D341Med (cell line): ENCODE measurements around the gene PCYT1A.
"Not testable (repeated sequence)": the region's sequence is repeated elsewhere in the genome, so short reads cannot be mapped to it uniquely, and the experiment has no call there.

ENCODE experiments used
- DNase-seq: peaks from one replicate; pipeline ENCODE4 v3.0.0; 2012; ENCODE audit warnings: low spot score

PCYT1A gene

DNA sequence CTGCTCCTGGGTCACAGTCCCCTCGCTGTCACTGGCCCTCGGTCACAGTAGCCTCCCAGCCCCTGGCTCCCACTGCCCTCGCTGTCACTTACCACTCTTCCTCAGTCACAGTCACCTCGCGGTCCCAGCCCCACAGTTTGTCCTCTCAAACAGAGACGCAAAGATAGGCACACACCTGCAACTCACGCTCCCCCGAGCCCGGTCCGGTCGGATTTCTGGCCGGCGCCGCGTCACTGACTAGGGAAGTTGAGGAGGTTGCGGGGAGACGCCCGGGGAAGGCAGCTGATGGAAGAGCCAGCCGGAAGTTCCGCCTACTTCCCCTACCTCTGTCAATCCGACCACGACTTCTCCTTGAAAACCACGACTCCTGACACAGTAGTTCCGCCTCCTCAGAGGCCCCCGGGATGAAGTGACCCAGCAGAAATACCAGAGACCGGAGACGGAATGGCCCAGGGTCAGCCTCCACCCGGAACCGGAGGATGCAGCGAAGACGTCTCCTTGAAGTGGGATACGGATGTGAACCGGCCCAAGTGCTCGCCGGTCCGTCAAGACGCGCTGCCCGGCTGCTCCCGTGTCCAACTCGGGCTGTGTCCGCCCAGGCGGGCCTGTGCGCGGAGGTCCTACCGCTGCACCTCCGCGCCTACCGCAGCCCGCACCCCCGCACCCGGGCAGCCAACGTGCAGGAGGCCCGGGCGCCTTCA, at the start of gene PCYT1A:
Gene PCYT1A (minus strand): TSS at position 287 of the 701 bp plus-strand sequence. CDS start 17,195 bp downstream, outside the sequence.
- DNase-seq, result peak; percentile 92

DNA sequence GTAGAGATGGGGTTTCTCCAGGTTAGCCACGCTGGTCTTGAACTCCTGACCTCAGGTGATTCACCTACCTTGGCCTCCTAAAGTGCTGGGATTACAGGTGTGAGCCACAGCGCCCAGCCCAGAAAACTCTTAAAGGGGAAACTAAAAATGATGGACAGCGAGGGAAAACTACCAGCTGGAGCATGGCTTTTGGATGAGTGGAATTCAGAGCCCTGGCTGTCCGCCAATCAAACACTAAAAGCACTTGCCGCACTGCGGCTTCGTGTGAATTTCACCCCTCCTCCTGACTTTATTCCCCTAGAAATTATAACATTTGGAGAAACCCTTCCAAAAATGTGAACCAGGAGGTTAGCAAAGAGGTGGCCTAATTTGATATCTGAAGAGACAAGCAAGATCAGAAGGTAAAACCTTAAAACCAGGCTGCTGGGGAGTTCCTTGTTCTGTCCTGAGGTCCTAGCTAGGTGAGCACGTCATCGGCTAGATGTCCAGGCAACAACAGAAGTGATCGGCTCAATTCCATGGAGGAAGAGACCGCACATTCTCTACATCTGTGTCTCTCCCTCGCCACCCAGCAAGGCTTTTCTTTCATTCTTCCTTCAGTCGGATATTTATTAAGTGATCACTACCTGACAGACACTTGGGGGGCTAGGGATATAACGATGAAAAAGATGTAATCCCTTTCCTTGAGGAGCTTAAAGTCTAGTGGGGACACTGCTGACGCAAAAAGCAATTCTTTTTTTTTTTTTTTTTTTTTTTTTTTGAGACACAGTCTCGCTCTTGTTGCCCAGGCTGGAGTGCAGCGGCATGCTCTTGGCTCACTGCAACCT, 49.0 kb upstream of the PCYT1A start:
- no peak for DNase-seq

DNA sequence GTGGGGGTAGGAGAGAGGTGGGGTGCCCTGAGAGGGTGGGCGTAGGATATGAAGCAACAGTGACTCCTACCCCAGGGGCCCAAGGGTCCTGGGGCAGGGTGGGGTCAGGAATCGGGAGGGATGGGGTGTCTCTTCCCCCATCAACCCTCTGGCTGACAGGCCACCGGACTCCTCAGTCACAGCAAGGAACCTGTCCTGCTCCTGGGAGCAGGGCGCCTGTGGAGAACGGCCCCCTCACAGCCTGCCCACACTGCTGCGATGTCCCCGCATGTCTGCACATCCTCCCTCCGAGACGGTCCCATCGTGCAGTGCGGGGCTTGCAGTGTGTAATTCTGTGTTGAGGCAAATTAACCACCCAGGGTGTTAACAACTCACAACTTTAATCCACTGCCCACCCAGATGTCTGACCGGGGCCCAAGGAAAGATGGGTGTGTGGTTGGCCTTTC, 48.0 kb upstream of the PCYT1A start:
- DNase-seq, result no peak

DNA sequence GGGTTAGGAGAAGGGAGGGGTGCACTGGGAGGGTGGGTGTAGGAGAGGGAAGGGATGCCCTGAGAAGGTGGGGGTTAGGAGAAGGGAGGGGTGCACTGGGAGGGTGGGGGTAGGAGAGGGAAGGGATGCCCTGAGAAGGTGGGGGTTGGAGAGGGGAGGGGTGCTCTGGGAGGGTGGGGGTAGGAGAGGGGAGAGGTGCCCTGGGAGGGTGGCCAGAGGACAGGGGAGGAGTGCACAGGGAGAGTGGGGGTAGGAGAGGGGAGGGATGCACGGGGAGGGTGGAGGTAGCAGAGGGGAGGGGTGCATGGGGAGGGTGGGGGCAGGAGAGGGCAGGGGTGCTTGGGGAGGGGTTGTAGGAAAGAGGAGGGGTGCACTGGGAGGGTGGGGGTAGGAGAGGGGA, 47.5 kb upstream of the PCYT1A start:
- DNase-seq, result no peak

DNA sequence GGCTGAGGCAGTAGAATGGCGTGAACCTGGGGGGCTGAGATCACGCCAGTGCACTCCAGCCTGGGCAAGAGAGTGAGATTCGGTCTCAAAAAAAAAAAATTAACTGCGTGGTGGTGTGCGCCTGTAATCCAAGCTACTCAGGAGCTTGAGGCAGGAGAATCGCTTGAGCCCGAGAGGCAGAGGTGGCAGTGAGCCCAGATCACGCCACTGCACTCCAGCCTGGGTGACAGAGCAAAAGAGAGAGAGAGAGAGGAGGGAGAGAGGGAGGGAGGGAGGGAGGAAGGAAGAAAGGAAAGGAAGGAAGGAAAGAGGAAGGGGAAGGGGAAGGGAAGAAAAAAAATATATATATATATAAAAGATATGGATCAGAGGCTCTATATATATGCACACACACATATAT, 44.6 kb upstream of the PCYT1A start:
- DNase-seq, result no peak

DNA sequence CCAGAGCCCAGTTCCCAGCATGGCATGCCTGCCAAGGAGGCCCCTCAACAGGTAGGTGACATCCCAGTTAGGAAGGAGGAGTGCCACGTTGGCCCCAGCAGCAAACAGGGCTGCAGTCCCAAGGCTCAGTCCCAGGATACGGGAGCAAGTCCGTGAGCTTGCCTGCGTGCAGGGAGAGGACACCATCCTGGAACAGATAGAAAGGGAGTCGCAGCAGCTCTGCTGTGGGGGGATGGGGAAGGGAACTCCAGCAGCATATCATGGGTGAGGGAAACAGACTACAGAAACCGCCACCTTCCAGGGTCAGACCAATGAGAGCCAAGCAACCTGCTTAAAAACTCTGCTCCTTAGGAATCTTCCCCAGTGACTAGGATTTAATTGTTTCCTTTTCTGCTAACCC, 39.9 kb upstream of the PCYT1A start:
- no peak for DNase-seq

DNA sequence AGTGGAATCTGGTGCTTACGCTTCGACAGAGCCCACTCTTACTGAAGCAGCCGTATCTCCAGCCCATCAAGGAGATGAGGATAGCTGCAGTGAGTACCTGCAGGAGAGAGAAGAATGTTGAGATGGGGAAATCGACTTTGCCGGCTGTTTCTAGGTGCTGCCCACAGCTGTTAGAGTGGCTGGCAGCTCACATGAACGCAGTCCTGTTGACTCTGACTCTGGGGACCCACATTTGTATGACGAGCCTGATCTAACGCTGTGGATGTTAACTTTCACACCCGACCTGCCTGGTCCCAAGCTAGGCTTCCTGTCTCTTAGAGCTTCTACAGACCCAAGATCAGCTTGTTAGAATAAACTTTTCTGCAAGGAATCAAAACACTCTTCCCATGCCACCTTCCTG, 39.4 kb upstream of the PCYT1A start:
- no peak for DNase-seq

DNA sequence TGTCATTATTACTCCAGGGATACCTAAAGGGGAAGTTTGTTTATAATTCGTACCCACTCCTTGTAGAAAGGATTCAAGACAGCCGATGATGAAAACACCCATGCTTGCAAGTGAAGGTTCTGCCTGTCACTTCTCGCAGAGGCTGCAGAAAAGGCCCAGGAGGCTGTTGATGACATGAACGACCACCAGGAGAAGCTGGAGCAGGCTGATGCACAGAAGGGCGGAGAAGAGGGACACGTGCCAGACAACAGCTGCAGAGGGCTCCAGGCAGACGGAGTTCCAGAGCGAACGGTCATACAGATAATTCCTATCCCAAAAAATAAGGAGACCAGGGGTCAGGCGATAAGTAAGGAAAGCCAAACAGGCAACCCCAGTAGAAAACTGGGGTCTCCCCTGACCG, 36.2 kb upstream of the PCYT1A start:
- peak; percentile 71 for DNase-seq

DNA sequence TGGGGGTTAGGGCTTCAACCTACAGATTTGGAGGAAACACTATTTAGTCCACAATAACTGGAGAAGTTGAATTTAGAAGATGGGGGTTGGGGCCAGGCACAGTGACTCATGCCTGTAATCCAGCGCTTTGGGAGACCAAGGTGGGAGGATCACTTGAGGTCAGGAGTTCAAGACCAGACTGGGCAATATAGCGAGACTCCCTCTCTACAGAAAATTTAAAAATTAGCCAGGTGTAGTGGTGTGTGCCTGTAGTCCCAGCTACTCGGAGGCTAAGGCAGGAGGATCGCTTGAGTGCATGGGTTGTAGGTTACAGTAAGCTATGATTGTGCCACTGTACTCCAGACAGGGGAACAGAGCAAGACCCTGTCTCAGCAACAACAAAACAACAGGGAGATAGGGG, 35.5 kb upstream of the PCYT1A start:
- DNase-seq, result no peak

DNA sequence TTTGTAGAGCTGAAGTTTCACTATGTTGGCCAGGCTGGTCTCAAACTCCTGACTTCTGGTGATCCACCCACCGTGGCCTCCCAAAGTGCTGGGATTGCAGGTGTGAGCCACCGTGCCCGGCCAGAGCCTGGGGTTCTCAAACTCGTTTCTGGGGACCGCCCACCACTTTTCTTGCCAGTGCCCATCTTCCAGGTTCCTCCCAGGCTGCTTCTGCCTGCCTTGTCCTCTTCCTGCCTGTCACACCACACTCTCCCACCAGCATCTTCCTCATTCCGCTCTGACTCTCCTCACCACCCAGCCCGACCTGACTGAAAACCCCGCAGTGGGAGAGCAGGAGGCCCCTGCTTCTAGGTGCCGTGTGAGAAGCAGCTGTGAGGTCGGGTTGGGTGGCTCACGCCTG, 33.6 kb upstream of the PCYT1A start:
- DNase-seq, result no peak

DNA sequence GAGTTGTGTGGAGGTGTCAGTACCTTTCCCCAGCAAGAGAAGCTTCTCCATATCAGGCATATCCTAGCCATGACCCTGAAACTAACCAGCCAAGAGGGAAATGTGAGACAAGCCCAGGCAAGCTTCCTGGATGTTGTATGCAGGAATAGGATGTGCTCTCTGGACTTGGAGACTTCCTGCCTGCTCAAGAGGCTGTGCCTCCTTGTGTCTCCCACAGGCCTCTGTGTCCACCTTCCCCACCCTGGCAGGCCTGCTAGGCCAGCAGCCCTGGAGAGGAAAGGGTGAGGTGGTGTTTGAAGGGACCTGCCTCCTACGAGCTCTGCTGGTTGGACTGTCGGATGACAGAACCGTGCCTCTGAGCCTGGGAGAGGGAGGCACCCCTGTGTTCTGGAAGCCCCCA, 32.6 kb upstream of the PCYT1A start:
- no peak for DNase-seq

DNA sequence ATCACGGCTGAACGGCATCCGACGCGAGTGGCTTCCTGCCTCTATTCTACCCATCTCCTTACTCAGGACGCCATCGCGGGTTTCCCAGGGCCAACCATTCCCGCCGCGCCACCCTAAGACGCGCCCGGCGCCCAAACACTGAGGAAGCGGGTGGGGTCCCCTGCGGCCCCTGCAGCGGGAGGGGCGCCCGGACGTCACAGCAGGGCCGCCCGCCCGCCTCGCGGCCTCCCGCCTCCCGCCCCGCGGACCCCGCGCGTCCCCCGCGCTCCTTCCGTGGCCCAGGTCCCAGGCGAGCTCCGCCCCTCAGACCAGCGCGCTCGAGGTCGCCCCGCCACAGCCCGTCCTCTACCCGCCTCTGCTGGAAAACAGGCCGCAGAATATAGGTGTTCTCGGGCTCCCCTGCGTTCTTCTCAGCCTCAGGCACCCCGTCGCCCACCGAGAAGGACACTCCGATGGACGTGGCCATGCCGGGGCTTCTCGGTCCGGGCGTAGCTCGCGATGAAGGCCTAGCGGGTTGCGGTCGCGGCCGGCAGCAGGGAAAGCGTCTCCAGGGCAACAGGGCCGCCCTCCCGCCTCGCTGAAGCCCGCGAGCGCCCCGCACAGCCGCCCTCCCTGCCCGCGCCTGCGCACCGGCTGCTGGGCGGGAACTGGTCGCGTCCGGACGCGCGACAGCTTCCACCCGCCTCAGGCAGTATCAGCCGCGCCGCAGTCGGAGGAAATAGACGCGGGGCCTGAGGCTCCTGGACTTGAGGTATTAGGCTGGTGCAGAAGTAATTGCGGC, 30.4 kb upstream of the PCYT1A start, which contains the start of gene DYNLT2B:
Gene DYNLT2B (minus strand): TSS at position 554 of the 781 bp plus-strand sequence. CDS start 88 bp downstream, at position 466.
- DNase-seq, result peak; percentile 100

DNA sequence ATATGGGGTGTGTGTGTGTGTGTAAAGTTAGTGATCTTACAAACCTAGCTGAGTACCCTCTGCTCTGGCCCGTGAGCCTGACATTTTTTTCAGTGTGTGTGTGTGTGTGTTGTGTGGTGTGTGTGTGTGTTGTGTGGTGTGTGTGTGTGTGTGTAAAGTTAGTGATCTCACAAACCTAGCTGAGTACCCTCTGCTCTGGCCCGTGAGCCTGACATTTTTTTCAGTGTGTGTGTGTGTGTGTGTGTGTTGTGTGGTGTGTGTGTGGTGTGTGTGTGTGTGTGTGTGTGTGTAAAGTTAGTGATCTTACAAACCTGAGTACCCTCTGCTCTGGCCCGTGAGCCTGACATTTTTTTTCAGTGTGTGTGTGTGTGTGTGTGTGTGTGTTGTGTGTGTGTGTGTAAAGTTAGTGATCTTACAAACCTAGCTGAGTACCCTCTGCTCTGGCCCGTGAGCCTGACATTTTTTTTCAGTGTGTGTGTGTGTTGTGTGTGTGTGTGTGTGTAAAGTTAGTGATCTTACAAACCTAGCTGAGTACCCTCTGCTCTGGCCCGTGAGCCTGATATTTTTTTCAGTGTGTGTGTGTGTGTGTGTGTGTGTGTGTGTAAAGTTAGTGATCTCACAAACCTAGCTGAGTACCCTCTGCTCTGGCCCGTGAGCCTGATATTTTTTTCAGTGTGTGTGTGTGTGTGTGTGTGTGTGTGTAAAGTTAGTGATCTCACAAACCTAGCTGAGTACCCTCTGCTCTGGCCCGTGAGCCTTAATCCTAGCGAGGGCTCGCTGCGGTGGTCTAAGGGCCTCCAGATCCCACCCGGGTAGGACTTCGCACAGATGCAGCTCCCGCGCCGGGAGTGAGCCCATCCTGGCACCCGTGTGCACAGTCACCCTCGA, 29.5 kb upstream of the PCYT1A start:
- not testable (repeated sequence) for DNase-seq

DNA sequence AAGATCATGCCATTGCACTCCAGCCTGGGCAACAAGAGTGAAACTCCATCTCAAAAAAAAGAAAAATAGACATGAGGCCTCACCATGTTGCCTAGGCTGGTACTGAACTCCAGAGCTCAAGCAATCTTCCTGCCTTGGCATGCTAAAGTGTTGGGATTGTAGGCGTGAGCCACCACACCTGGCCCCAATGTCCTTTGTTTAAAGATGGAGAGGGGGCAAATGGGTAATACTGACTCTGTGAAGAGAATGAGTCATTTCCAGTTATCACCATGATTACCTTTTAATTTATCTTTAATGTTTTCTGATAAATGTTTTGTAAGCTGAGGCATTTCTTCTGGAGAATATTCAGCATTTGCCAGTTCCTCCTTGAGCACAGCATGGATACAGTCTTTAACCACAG, 28.3 kb upstream of the PCYT1A start:
- no peak for DNase-seq

DNA sequence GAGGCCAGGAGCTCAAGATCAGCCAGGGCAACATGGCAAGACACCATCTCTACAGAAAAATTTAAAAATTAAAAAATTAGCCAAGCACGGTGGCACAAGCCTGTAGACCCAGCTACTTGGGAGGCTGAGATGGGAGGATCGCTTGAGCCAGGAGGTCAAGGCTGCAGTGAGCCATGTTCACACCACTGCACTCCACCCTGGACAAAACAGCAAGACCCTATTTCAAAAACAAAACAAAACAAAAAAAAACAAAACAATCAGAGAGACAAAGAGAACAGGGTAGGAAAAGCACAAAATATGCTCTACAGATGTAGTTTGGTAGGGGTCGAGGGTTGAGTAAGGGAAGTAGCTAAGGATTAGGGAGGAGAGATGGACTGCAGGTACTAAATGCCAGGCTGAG, 27.1 kb upstream of the PCYT1A start:
- DNase-seq, result no peak

DNA sequence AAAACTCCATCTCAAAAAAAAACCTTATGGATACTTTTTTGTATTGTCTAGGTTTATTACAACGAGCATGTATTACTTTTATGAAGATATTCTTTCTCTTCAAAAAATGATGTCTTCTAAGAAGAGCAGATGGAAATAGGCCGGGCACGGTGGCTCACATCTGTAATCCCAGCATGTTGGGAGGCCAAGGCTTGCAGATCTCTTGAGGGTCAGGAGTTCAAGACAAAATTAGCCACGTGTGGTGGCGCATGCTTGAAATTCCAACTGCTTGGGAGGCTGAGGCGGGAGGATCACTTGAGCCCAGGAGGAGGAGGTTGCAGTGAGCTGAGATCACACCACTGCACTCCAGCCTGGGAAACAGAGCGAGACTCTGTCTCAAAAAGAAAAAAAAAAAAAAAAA, 26.6 kb upstream of the PCYT1A start:
- DNase-seq, result not testable (repeated sequence)

DNA sequence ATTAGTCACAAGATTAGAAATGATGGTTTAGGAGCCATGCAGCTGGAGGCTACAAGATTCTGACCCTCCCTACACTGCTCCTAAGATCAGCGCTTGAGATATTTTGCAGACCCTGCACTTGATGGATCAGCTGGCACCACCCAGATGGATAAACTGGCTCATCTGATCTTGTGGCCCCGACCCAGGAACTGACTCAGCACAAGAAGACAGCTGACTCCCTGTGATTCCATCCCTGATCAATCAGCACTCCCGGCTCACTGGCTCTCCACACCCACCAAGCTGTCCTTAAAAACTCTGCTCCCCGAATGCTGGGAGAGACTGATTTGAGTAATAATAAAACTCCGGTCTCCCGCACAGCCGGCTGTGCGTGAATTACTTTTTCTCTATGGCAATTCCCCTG, 15.4 kb upstream of the PCYT1A start:
- DNase-seq, result not testable (repeated sequence)

DNA sequence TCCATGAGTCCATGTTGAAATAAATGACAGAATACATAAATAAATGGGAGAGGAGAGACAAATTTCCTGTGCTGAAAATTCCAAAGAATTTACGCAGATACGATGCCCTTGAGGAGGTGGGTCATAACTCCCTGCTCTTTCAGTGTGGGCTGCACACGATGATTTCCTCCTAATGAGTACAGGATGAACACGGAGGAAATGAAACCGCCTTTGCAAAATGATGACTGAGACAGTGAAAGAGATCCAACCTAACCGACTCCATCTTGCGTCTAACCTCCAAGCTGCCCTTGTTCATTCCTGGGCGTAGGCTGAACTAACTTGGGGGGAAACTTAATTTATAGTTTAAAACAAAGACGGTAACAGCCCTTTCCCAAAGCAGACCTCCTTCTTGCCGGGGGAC, 15.0 kb upstream of the PCYT1A start:
- DNase-seq, result not testable (repeated sequence)

DNA sequence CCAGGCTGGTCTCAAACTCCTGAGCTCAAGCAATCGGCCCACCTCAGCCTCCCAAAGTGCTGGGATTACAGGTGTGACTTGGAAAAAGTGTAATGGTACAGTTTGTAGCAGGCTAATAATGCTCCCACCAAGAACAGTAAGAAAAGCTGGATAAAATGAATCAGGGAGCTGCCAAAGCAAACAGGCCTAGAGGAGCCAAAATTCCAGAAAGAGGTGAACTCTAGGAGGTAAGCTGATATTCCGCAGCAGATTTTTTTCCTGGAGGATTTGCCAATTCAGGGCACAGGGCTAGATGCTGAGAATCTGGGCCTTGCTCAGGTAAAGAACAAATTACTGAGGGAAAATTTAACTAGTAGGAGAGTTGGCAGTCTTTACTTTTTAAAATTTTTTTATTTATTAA, 11.0 kb upstream of the PCYT1A start:
- no peak for DNase-seq

DNA sequence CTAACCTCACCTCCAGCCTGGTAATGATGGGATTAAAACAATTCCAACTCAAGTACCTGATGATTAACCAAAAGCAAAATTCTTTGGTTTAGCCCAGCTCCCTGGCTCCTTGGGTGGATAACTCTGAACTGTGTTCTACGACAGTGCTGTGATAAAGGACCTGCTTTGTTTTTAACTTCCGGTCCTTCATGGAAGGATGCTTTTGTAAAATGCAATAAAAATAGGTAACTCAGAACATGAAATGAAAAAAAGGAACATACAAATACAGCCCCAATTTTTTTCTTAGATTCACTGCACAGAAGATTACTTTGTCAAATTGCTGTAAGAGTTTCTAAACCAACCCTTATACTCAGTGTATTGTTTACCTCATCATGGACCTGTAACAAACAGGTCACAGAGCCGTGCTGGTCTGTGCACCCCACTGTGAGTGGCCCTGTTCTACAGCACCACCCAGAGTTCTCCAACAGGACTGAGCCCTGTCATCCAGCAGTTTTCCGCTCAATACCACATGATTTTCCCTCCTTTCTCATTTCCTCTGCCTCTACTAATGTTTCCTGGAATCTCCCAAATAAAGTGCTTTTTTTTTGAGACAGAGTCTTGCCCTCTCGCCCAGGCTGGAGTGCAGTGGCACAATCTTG, 4.9 kb upstream of the PCYT1A start:
- no peak for DNase-seq

DNA sequence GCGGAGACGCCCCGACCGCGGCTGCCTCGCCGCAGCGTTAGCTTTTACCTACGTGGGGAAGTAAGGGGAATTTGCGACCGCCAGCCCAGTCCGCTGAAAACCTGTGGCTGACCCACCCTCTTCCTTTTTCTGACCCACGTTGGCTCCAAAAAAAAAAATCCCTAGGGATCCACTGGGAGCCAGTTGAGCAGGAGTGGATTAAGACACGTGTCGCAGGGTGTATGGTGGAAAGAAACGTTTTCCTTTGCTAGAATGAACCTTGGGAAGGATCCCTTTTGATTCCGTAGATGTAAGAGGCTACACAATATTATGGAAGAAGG, 575 bp upstream of the PCYT1A start:
- DNase-seq, result no peak
